Hypothalamus (tissue), 51 donors: ENCODE data around the gene LNX2.
A peak's percentile ranks its signal among the peaks of the same experiment; 100 is the strongest.

Experiments
- DNase-seq, 51 donors: peaks; one replicate each; lab custom pipeline; 2025; lab: John Stamatoyannopoulos, UW

Gene LNX2

GRCh38 chr13:27570906-27571305 is 49.4 kb downstream of the LNX2 start:
- DNase-seq = no peak

DNA sequence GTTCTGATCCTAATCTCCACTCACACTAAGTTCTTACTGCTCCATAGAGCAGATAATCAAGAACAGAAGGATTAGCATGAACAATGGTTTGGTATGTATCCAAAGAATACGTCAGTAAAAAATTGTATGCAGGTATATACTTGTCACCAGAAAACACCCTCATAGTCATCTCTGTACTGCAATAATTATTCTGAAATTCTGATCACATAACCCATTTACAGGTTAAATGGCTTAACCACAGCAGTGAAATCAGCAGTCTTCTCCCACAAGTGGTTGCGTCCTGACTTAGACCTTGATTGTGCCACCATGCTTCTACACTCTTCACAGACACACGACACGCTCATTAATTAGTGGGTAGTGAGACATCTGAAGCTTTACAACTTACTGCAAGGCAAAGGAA is 50.9 kb downstream of the LNX2 start:
- no peak for DNase-seq

DNA sequence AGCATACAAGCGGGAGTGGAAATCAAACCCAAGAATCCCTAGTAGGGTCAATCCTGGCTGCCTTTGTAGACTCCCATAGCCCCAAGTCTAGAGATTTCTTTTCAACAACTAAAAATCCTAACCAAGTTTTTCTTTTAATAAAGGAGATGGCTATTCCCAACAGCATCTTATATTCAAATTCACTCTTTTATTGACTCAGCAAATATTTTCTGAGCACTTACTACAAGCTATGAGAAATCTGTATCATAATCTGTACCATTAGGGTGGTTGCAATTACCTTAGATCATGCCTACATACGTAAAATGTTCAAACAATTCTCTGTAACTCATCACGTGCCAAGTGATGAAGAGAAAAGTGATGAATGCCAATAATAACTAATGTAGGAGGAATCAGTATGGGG is 54.5 kb downstream of the LNX2 start:
- DNase-seq = no peak

DNA sequence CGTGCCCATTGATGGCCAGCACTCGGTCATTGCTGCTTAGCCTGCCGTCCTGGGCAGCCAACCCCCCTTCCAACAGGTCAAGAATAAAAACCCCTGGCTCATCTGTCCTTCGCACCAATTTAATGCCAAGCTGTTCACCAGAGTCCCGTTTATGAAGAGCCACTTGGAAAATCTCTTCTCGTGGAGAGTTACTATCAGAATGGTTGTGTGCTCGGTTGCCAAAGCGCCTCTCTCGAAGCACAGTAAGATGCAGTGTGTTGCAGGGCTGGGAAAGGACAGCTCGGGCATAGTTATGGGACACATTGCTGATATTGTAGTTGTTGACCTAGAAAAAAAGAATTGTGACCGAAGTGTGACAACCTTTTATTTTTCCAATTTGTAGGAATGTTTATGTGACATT is 57.9 kb downstream of the LNX2 start:
- DNase-seq = no peak

DNA sequence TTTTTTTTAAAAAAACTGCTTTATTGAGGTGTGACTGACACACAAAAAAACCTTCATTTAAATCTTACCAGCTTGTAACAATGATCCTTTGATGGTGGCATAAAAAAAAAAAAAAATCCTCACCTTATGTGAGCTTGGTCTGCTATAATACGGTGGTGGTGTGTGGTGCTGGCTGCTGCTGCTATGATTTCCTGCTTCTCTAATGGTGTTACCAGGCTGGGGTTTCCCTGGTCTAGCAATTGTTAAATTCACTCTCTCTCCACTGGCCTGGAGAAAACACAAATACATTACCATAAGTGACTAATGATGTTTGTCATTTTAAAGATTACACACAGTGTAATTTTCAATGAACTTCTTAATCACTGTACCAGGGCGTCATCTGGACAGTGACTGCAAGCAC is 60.6 kb downstream of the LNX2 start:
- no peak for DNase-seq

DNA sequence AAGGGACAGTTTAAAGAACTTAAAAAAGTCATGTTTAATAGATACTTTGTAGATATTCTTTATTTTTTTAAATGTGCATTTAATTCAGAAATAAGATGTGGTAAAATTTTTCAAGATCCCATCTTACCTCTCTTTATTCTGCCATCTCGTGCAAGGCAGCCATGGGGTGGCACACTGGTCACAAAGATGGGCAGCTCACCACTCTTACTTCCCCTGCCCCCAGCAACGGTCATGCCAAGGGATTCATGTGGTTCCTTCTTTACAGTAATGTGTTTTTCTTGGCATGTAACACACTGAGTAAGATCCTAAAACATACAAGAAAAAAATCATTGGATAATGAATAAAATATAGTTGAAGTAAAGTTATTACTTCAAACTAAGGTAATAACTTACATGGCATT is 64.2 kb downstream of the LNX2 start:
- peak in 10 of 51 donors; percentile 0 to 16 (median 8) for DNase-seq

DNA sequence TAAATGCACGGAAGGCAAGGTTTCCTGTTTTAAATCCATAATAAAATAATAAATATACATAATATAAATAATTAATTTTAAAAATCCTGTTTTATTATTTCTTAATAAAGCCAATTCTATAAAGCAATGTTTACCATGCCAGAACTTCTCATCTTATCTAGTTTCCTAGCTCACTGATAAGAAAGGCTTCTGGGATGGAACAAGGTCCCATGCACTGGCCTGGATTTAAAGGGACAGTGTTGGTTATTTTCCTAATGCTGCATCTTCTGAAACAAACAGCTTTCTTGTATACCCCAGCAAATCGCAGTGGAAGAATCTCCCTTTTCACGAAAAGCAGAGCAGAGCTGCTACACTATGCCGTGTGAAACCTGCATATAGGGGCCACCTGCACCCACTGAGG is 68.8 kb downstream of the LNX2 start:
- no peak for DNase-seq

GRCh38 chr13:27549406-27549981 is 70.8 kb downstream of the LNX2 start:
- no peak for DNase-seq

- no peak for DNase-seq
These were observed 78.1 kb downstream of the LNX2 start for GRCh38 chr13:27542220-27542619.

DNA sequence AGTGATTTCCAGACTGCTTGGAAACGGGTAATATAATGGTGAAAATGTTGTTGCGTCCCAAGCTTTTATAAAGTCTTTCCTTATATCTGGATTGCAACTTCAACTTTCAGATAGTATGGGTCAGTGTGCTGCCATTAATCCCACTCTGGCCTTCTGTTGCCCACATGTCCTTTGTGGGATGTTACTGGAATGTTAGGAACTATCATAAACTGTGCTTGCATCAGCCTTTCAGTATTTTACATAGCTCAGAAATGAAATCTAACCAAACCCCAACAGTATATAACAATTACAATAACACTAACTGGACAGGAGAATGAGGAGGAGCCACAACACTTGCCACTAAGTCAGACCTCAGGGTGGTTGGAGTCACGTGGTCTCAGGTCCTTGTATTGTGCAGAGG is 78.9 kb downstream of the LNX2 start:
- no peak for DNase-seq

DNA sequence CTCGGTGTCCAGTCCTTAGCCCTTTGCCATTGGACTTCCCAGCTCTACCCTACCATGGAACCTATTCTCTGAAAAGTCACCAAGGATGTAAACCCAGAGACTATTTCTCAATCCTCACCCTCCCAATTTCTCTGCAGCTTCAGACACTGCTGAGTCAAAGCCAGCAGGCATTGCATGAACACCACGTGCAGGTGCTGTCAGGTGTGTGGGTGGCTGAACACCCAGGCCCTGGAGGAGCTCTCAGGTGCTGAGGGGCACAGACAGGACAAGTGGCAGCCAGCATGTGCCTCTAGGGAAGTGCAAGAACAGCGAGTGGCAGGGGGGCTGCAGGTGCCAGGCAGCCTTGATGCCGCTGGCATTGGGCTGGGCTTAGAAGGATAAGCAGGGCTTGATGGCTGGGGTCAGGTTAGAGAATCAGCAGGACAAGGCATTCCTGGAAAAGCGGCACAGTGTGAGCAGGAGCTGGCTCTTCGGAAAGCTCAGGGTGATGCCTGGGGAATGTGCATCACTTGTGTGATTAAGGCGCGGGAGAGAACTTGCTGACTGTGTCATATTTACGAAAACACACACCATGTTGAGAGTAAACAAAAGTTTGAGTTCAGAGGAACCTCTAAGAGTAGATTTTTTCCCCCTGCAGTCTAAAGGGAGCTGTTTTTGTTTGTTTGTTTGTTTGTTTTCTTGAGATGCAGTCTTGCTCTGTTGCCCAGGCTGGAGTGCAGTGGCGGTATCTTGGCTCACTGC is 83.8 kb downstream of the LNX2 start:
- peak in 2 of 51 donors; percentile 2 to 8 for DNase-seq

- DNase-seq = no peak
These were observed 84.8 kb downstream of the LNX2 start for GRCh38 chr13:27535546-27535945.

- no peak for DNase-seq
These were observed 85.3 kb downstream of the LNX2 start for GRCh38 chr13:27534981-27535380.

DNA sequence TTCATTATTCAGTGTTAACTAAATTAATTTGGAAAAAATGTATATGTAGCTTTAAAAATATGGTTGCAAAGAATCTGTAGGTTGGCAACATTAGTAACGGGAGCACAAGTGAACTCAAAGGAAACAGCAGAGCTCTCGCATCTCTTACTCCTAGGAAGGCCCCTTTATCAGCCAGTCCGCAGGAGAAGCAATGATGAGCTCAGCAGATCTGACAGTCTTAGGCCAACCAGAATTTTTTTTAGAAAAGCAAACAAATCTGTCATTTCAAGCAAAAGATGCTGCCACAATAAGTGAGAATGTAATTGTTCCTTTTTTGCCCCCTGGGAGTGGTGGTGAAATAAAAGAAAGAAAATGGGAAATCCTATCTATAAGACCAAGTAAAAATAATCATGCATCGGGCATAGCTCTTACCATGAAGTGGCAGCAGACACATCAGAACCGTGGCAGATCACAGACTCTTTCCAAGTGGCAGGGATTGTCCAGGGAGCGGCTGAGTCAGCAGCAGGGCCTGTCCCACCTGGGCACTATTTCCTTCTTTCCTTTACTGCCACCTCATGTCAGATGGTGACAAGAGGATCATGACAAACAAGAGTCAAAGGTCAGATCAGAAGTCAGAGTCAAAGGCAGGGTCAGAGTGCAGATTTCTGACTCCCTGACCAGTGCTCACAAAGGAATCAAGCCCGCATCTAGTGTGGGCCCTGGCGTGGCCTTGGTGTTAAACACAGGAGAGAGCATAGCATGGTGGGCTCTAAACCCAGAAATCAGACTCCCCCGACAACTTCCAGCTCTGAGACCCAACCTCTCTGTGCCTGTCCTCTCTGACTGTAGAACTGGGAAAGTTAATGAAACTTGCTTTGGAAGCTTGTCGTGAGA is 86.0 kb downstream of the LNX2 start:
- no peak for DNase-seq

- DNase-seq = peak in 49 of 51 donors; percentile 11 to 89 (median 65)
These were observed 87.1 kb downstream of the LNX2 start for GRCh38 chr13:27533155-27533643.

- no peak for DNase-seq
These were observed 91.4 kb downstream of the LNX2 start for GRCh38 chr13:27528908-27529307.

DNA sequence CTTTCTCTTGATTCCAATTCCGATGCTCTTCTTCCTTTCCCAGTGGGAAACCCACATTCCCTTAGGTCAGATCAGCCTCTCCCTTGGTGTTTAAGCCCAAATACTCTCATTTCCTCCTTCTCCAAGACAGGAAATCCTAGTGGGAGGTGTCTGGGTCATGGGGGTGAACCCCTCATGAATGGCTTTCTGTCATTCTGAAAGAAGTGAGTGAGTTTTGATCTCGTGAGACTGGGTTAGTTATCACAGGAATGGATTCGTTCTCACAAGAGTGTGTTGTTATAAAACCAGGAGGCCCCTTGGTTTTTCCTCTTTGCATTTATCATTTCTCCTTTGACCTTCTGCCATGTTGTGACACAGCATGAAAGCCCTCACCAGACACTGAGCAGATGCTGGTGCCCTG is 93.8 kb downstream of the LNX2 start:
- no peak for DNase-seq

DNA sequence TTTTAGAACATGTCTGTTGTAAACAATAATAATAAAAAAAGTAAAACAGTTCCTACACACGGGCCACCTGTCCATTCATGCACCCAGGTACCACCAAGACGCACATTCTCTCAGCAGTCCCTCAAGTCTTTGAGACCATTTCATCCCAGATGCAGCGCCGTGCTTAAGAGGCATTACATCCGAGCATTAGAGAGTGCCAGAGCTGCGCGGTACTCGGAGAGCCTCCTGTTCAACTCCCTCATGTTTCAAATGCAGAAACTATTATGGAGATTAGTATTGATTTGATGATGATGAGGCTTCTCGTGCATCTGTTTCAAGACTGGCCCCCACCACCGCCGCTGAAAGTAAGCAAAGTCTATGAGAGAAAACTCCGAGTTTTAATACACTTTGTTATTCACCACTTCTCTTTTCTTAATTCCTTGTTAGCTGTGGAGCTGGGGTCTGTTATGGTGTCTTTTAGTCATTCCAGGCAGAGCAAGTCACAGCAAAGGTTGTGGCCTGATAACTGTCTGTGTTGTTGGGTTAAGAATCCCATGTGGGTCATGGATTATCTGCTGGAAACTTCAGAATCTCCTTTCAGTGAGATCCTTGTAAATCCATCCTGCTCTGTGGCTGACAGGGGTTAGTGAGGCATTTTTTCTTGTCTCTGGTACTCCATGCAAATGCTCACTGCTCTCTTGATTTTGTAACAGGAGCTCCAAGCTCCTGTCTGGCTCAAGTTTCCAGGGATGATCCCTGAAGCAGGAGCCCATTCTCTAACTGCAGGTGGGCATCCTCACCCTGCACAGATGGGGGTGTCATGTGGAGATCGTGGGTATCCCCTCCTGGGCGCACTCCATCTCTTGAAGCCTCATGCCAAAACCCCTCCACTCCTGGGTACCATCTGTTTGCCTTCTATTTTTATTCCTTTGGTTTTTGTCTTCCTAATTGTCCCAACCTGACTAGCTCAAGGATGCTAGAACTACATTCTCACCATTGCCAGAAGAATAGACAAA is 95.1 kb downstream of the LNX2 start:
- DNase-seq = no peak

DNA sequence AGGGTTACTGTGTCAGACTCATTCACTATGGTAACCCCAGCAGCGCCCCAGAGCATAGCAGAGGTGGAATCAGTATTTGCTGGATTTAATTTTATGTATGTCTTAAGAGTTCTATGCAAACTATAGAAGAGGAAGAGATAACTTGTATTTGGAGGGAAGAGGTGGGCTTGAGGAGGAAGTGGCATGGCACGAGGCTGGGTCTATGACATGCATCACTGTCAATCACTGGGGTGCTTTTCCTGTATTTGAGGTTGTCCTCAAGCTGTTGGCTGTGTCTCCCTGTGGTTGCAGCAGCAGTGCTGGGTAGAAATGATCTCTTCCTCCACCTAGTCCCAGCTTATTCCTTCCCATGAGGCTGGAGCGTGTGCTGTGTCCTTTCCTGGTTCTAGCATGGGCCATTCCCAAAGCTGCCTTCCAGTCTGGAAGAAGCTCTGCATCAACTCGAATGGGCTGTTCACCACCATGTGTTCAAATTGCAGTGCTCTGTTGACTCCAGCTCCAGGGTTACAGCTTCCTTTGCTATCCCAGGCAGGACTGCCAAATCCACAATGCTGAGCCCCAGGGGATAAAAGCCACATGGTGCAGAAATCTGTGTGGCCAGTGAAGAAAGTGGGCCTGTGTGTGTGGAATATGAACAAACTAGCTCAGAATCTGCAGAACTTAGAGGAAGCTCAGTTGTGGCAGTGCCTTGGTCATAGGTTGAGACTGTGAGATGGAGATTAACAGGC is 96.8 kb downstream of the LNX2 start:
- DNase-seq = peak in 3 of 51 donors; percentile 6 to 17 (median 9)

GRCh38 chr13:27522847-27523246 is 97.5 kb downstream of the LNX2 start:
- DNase-seq = no peak
